HPDE6-E6E7 (cell line): Measurements from ENCODE around the gene SMCR8.
"Not testable (repeated sequence)": the region's sequence is repeated elsewhere in the genome, so short reads cannot be mapped to it uniquely, and the experiment has no call there.

Experiments used
- DNase-seq: peaks from one replicate; pipeline ENCODE4 v3.0.0; 2011; ENCODE audit warnings: missing footprints; ENCODE audit errors: extremely low spot score

The SMCR8 gene

DNA sequence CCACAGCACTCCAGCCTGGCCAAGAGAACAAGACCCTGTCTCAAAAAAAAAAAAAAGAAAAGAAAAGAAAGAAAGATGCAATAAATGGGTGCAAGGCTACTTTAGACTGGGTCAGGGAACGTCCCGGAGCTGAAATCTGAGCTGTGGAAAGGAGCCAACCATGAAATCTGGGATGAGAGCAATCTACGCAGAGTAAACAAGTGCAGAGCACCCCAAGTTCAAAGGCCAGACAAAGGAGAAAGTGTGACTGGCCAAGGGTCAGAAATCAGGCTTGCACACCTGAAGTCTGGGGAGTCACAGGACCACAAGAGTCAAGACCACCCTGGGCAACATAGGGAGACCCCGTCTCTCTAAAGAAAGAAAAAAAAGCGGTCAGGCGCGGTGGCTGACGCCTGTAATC is 45.4 kb downstream of the SMCR8 start:
- no peak for DNase-seq

DNA sequence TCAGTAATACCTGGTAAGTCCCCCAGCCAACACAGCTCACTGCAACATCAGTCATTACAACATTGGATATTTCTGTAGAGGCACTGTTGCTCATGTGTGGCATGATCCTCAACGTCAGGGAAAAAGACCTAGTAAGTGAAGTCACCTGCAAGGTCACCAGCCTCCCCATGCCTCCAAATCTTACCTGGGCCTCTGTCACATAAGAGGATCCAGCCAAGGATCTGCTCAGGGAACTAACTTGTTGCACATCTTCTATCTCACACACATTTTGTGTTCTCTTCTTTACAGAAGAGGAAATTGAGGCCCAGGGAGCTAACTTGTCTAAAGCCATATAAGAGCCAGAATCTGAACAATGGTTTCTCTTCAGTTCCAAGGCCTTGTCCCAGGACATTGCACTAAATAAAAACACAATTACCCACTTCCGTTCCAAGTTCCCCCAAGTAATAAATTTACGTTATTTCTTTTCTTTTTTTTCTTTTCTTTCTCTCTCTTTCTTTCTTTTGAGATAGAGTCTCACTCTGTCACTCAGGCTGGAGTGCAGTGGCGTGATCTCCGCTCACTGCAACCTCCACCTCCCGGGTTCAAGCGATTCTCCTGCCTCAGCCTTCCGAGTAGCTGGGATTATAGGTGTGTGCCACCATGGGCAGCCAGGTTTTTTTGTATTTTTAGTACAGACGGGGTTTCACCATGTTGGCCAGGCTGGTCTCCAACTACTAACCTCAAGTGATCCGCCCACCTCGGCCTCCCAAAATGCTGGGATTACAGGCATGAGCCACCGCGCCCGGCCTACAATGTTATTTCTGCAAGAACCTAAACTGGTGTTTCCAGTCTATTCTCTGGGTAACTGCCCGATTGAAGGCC is 47.0 kb downstream of the SMCR8 start:
- DNase-seq = no peak

DNA sequence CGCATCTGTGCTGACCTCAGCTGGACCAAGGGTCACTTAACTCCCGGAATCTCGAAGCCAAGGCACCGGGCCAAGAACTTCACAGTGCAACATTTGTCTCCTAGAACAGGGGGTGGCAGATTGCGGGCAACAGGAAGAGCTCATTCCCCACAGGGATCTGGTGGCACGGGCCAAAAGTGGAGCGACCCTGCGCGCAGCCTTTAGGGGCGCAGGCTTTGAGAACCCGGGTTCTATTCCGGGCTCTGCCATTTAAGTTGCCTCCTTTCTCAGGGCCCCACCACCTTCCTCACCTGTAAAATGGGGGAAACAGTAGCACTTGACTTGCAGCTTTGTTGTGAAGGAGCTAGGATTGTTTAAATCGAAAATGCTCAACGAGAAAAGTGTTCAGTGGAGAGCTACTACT is 47.6 kb downstream of the SMCR8 start:
- DNase-seq = peak; percentile 20

DNA sequence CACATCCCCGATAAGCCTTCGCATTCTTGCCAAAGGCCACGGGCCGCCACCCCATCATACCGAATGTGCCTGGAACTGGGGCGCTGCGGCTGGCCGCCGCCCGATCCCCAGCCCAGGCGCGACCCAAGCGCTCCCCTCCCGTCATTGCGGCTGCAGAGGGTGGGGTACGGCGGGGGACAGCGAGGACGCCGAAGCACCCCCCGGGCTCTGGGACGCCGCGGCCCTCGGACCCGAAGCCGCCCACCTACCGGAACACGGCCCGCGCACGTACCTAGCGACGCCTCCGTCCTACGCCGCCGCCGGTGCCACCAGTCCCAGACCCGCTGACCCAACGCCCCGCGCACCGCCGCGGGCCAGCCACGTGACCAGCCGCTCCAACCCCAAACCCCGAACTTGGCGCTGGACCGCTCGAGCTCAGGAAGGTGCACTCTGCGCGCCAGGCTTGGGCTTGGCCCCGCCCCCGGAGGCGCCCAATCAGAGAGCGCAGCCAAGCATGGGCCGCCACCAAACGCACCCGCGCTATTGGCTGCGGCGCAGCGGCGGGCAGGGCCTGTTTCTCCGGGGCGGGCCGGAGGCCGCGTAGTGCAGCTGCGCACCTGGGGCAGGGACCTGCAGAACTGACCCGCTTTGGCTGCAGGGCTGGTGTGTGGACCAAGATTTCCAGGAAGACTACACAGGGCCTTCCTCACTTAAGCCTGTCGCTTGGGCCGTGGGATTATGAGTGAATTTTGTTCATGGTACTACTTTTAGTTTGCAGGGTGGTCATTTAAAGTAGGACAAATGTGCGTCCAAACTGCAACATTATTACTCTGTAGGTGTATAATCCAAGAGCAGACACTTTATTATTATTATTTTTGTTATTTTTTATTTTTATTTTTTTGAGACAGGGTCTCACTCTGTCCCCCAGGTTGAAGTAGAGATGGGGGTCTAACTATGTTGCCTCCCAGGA is 48.3 kb downstream of the SMCR8 start, which contains the start of gene SHMT1:
TSS of gene SHMT1 (minus strand) at position 450 of the 949 bp plus-strand sequence. CDS start 7,569 bp downstream, outside the sequence.
- peak; percentile 93 for DNase-seq

DNA sequence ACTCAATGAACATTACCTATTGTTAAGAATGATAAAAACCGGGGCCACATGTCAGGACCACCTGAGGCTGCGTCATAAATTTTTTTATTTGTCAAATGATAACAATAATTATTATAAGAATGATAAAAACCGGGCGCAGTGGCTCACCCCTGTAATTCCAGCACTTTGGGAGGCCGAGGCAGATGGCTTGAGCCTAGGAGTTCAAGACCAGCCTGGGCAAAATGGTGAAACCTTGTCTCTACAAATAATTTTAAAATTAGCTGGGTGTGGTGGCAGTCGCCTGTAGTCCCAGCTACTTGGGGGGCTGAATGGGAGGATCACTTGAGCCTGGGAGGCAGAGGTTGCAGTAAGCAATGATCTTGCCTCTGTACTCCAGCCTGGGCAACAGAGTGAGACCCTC is 49.1 kb downstream of the SMCR8 start:
- no peak for DNase-seq

DNA sequence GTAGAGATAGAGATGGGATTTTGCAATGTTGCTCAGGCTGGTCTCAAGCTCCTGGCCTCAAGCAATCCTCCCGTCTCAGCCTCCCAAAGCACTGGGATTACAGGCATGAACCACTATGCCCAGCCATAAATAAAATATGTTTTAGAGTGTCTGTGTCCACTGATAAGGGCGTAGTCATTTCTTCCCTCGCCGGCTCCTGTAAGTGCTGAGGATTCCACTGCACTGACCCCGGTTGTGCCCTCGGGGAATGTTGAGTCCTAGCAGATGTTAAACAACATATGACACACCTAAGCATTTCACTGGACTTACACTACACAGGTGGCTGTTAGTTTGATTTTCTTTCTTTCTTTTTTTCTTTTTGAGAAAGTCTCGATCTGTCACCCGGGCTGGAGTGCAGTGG is 53.9 kb downstream of the SMCR8 start:
- peak; percentile 38 for DNase-seq

DNA sequence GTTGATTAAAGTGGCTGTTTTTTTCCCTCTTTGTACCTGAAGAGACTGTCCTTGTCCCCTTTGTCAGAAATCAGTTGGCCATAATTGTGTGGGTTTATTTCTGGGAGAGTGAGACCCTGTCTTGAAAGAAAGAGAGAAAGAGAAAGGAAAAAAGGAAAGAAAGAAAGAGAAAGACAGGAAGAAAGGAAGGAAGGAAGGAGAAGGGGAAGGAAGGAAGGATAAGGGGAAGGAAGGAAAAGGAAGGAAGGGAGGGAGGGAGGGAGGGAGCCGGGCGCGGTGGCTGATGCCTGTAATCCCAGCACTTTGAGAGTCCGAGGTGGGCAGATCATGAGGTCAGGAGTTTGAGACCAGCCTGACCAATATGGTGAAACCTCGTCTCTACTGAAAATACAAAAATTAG is 55.7 kb downstream of the SMCR8 start:
- DNase-seq = no peak

DNA sequence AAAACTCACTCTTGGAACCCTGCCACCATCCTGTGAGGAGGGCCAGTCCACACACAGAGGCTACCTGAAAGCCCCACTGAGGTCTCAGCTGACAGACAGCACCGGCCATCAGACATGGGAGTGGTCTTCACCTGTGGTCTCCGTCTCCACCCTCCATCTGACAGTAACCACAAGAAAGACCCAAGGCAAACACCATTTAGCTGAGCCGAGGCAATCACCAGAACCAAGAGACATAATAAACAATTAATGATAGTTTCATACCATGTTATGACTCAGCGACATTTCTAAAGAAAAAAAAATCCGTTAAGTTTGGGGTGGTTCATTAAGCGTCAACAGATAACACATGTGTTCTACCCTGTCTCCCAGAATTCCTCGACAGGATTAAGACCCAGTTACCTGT is 56.4 kb downstream of the SMCR8 start:
- DNase-seq = no peak

DNA sequence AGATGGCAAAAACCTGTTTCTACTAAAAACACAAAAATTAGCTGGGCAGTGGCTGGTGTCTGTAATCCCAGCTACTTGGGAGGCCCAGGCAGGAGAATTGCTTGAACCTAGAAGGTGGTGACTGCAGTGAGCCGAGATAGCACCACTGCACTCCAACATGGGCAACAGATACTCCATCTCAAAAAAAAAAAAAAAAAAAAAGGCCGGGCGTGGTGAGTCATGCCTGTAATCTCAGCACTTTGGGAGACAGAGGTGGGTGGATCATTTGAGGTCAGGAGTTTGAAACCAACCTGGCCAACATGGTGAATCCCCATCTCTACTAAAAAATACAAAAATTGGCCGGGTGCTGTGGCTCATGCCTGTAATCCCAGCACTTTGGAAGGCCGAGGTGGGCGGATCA is 58.1 kb downstream of the SMCR8 start:
- not testable (repeated sequence) for DNase-seq

DNA sequence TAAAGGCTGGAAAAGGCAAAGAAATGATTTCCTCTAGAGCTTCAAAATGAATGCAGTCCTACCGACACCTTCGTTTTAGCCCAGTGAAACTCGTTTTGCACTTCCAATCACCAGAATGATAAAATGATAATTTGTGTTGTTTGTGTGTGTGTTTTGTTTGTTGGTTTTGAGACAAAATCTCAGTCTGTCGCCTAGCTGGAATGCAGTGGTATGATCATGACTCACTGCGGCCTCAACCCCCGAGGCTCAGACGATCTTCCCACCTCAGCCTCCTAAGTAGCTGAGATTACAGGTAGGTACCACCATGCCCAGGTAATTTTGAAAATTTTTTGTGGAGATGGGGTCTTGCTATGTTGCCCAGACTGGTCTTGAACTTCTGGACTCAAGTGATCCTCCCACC is 59.1 kb downstream of the SMCR8 start:
- DNase-seq = no peak
